ENCODE data around the gene FHOD3.
"Not testable (repeated sequence)": the region's sequence is repeated elsewhere in the genome, so short reads cannot be mapped to it uniquely, and the experiment has no call there.

Gene FHOD3

GRCh38 chr18:36456622-36457021 lies 159.1 kb downstream of the FHOD3 start:
- Histone ChIP-seq H3K27ac (ENCODE audit: low read length) (no peak overlapping the region), H3K4me3 (ENCODE audit: low read depth in 1 of 2, low read length in 2 of 2) (no peak overlapping the region), H3K4me1 (ENCODE audit: control insufficient read depth in 1 of 2, insufficient read depth in 2 of 2, low read length in 2 of 2) (no peaks in the 10 kb centered on the region), H3K36me3 (ENCODE audit: control insufficient read depth in 1 of 2, insufficient read depth in 2 of 2, low read length in 2 of 2) (no peaks in the 10 kb centered on the region), H3K27me3 (ENCODE audit: low read depth, low read length) (no peaks in the 10 kb centered on the region), H3K9me3 (ENCODE audit: control insufficient read depth in 1 of 2, low read length in 2 of 2) (no peaks in the 10 kb centered on the region)

- Histone ChIP-seq H3K36me3 (ENCODE audit: control insufficient read depth in 1 of 2, insufficient read depth in 2 of 2, low read length in 2 of 2) (no peaks in the 10 kb centered on the region), H3K9me3 (ENCODE audit: control insufficient read depth in 1 of 2, low read length in 2 of 2) (no peaks in the 10 kb centered on the region), H3K27ac (ENCODE audit: low read length) (no peak overlapping the region), H3K4me1 (ENCODE audit: control insufficient read depth in 1 of 2, insufficient read depth in 2 of 2, low read length in 2 of 2) (no peaks in the 10 kb centered on the region), H3K27me3 (ENCODE audit: low read depth, low read length) (no peaks in the 10 kb centered on the region), H3K4me3 (ENCODE audit: low read depth in 1 of 2, low read length in 2 of 2) (no peak overlapping the region)
Observed at GRCh38 chr18:36457683-36458082, 160.2 kb downstream of the FHOD3 start.

GRCh38 chr18:36458306-36458705 lies 160.8 kb downstream of the FHOD3 start:
- Histone ChIP-seq H3K27ac (ENCODE audit: low read length) (no peak overlapping the region), H3K4me1 (ENCODE audit: control insufficient read depth in 1 of 2, insufficient read depth in 2 of 2, low read length in 2 of 2) (no peaks in the 10 kb centered on the region), H3K4me3 (ENCODE audit: low read depth in 1 of 2, low read length in 2 of 2) (no peak overlapping the region), H3K9me3 (ENCODE audit: control insufficient read depth in 1 of 2, low read length in 2 of 2) (no peaks in the 10 kb centered on the region), H3K36me3 (ENCODE audit: control insufficient read depth in 1 of 2, insufficient read depth in 2 of 2, low read length in 2 of 2) (no peaks in the 10 kb centered on the region), H3K27me3 (ENCODE audit: low read depth, low read length) (no peaks in the 10 kb centered on the region)

- Histone ChIP-seq H3K9me3 (ENCODE audit: control insufficient read depth in 1 of 2, low read length in 2 of 2) (no peaks in the 10 kb centered on the region), H3K27ac (ENCODE audit: low read length) (no peak overlapping the region), H3K4me3 (ENCODE audit: low read depth in 1 of 2, low read length in 2 of 2) (no peak overlapping the region), H3K27me3 (ENCODE audit: low read depth, low read length) (no peaks in the 10 kb centered on the region), H3K36me3 (ENCODE audit: control insufficient read depth in 1 of 2, insufficient read depth in 2 of 2, low read length in 2 of 2) (no peaks in the 10 kb centered on the region), H3K4me1 (ENCODE audit: control insufficient read depth in 1 of 2, insufficient read depth in 2 of 2, low read length in 2 of 2) (no peaks in the 10 kb centered on the region)
Observed at GRCh38 chr18:36459203-36459602, 161.7 kb downstream of the FHOD3 start.

GRCh38 chr18:36459786-36460185 lies 162.3 kb downstream of the FHOD3 start:
- no peaks in the 10 kb centered on the region for H3K9me3 ChIP-seq (ENCODE audit: control insufficient read depth in 1 of 2, low read length in 2 of 2)
- no peak overlapping the region for H3K27ac ChIP-seq (ENCODE audit: low read length)
- H3K4me3 ChIP-seq (ENCODE audit: low read depth in 1 of 2, low read length in 2 of 2) = no peak overlapping the region
- no peaks in the 10 kb centered on the region for H3K36me3 ChIP-seq (ENCODE audit: control insufficient read depth in 1 of 2, insufficient read depth in 2 of 2, low read length in 2 of 2)
- H3K4me1 ChIP-seq (ENCODE audit: control insufficient read depth in 1 of 2, insufficient read depth in 2 of 2, low read length in 2 of 2) = no peaks in the 10 kb centered on the region
- no peaks in the 10 kb centered on the region for H3K27me3 ChIP-seq (ENCODE audit: low read depth, low read length)

GRCh38 chr18:36460324-36460850 lies 162.9 kb downstream of the FHOD3 start:
- no peak overlapping the region for H3K27ac ChIP-seq (ENCODE audit: low read length)
- H3K27me3 ChIP-seq (ENCODE audit: low read depth, low read length) = no peaks in the 10 kb centered on the region
- H3K4me1 ChIP-seq (ENCODE audit: control insufficient read depth in 1 of 2, insufficient read depth in 2 of 2, low read length in 2 of 2) = no peaks in the 10 kb centered on the region
- no peaks in the 10 kb centered on the region for H3K9me3 ChIP-seq (ENCODE audit: control insufficient read depth in 1 of 2, low read length in 2 of 2)
- H3K36me3 ChIP-seq (ENCODE audit: control insufficient read depth in 1 of 2, insufficient read depth in 2 of 2, low read length in 2 of 2) = no peaks in the 10 kb centered on the region
- H3K4me3 ChIP-seq (ENCODE audit: low read depth in 1 of 2, low read length in 2 of 2) = no peak overlapping the region

- no peaks in the 10 kb centered on the region for H3K27me3 ChIP-seq (ENCODE audit: low read depth, low read length)
- no peaks in the 10 kb centered on the region for H3K36me3 ChIP-seq (ENCODE audit: control insufficient read depth in 1 of 2, insufficient read depth in 2 of 2, low read length in 2 of 2)
- H3K4me1 ChIP-seq (ENCODE audit: control insufficient read depth in 1 of 2, insufficient read depth in 2 of 2, low read length in 2 of 2) = no peaks in the 10 kb centered on the region
- no peak overlapping the region for H3K4me3 ChIP-seq (ENCODE audit: low read depth in 1 of 2, low read length in 2 of 2)
- no peak overlapping the region for H3K27ac ChIP-seq (ENCODE audit: low read length)
- H3K9me3 ChIP-seq (ENCODE audit: control insufficient read depth in 1 of 2, low read length in 2 of 2) = no peaks in the 10 kb centered on the region
Observed at GRCh38 chr18:36460854-36461253, 163.3 kb downstream of the FHOD3 start.

- Histone ChIP-seq H3K4me1 (ENCODE audit: control insufficient read depth in 1 of 2, insufficient read depth in 2 of 2, low read length in 2 of 2) (no peaks in the 10 kb centered on the region), H3K4me3 (ENCODE audit: low read depth in 1 of 2, low read length in 2 of 2) (no peak overlapping the region), H3K36me3 (ENCODE audit: control insufficient read depth in 1 of 2, insufficient read depth in 2 of 2, low read length in 2 of 2) (no peaks in the 10 kb centered on the region), H3K9me3 (ENCODE audit: control insufficient read depth in 1 of 2, low read length in 2 of 2) (no peaks in the 10 kb centered on the region), H3K27ac (ENCODE audit: low read length) (no peak overlapping the region), H3K27me3 (ENCODE audit: low read depth, low read length) (no peaks in the 10 kb centered on the region)
Observed at GRCh38 chr18:36461551-36461987, 164.1 kb downstream of the FHOD3 start.

- H3K36me3 ChIP-seq (ENCODE audit: control insufficient read depth in 1 of 2, insufficient read depth in 2 of 2, low read length in 2 of 2); H3K4me1 ChIP-seq (ENCODE audit: control insufficient read depth in 1 of 2, insufficient read depth in 2 of 2, low read length in 2 of 2); H3K27me3 ChIP-seq (ENCODE audit: low read depth, low read length); H3K9me3 ChIP-seq (ENCODE audit: control insufficient read depth in 1 of 2, low read length in 2 of 2); H3K27ac ChIP-seq (ENCODE audit: low read length); H3K4me3 ChIP-seq (ENCODE audit: low read depth in 1 of 2, low read length in 2 of 2): not testable (repeated sequence)
Observed at GRCh38 chr18:36463516-36463915, 166.0 kb downstream of the FHOD3 start.

- Histone ChIP-seq H3K4me1 (ENCODE audit: control insufficient read depth in 1 of 2, insufficient read depth in 2 of 2, low read length in 2 of 2) (no peaks in the 10 kb centered on the region), H3K27ac (ENCODE audit: low read length) (no peak overlapping the region), H3K27me3 (ENCODE audit: low read depth, low read length) (no peaks in the 10 kb centered on the region), H3K9me3 (ENCODE audit: control insufficient read depth in 1 of 2, low read length in 2 of 2) (no peaks in the 10 kb centered on the region), H3K36me3 (ENCODE audit: control insufficient read depth in 1 of 2, insufficient read depth in 2 of 2, low read length in 2 of 2) (no peaks in the 10 kb centered on the region), H3K4me3 (ENCODE audit: low read depth in 1 of 2, low read length in 2 of 2) (no peak overlapping the region)
Observed at GRCh38 chr18:36464126-36464651, 166.7 kb downstream of the FHOD3 start.

- no peaks in the 10 kb centered on the region for H3K27me3 ChIP-seq (ENCODE audit: low read depth, low read length)
- H3K4me3 ChIP-seq (ENCODE audit: low read depth in 1 of 2, low read length in 2 of 2) = no peak overlapping the region
- H3K27ac ChIP-seq (ENCODE audit: low read length) = no peak overlapping the region
- no peaks in the 10 kb centered on the region for H3K4me1 ChIP-seq (ENCODE audit: control insufficient read depth in 1 of 2, insufficient read depth in 2 of 2, low read length in 2 of 2)
- H3K36me3 ChIP-seq (ENCODE audit: control insufficient read depth in 1 of 2, insufficient read depth in 2 of 2, low read length in 2 of 2) = no peaks in the 10 kb centered on the region
- no peaks in the 10 kb centered on the region for H3K9me3 ChIP-seq (ENCODE audit: control insufficient read depth in 1 of 2, low read length in 2 of 2)
Observed at GRCh38 chr18:36465276-36465675, 167.8 kb downstream of the FHOD3 start.

- Histone ChIP-seq H3K36me3 (ENCODE audit: control insufficient read depth in 1 of 2, insufficient read depth in 2 of 2, low read length in 2 of 2) (no peaks in the 10 kb centered on the region), H3K27me3 (ENCODE audit: low read depth, low read length) (no peaks in the 10 kb centered on the region), H3K4me1 (ENCODE audit: control insufficient read depth in 1 of 2, insufficient read depth in 2 of 2, low read length in 2 of 2) (no peaks in the 10 kb centered on the region), H3K4me3 (ENCODE audit: low read depth in 1 of 2, low read length in 2 of 2) (no peak overlapping the region), H3K9me3 (ENCODE audit: control insufficient read depth in 1 of 2, low read length in 2 of 2) (no peaks in the 10 kb centered on the region), H3K27ac (ENCODE audit: low read length) (no peak overlapping the region)
Observed at GRCh38 chr18:36465970-36466369, 168.5 kb downstream of the FHOD3 start.
